Measurements from ENCODE around the gene CPD. TPM values are rescaled to one million over a fixed set of nuclear protein-coding genes. Genes with fewer than 3 reads are reported as not detected.

Gene CPD
- total RNA-seq, 2 experiments from 2014 or later: 19.9 to 20.6 TPM

DNA sequence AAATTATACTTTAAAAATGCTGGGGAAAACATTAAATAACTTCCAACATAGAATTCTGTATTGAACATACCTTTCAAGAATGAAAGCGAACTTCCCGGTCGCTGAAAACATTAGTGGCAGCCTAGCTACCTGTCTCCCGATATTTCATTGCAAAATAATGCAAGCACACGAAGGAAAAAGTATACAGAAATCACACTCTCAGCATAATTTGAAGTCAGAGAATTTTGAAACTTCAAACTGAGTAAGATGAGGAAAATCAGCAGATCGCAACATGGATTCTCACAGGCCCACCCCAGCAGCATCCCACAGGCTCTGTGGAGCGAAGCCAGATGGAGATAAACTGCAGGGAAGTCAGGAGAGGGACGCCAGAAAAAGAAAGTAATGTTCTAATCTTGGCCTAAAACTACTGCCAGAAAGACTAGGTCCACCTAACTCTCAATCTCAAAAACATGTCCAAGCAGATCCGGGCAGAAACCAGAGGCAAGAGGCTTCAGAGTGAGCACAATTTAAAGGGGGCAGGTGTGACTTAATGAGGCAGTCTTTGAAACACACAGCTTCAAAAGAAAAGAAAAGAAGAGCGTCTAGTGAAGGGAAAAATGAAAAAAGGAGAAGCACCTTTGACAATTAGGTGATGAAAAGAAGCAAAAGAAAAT, 93.6 kb downstream of the CPD start:
- CTCF ChIA-PET: no interaction called here
- Mint-ChIP-seq H3K9me3 (no peaks in the 10 kb centered on the region), H3K27ac (no peak overlapping the region), H3K4me3 (no peak overlapping the region), H3K4me1 (peaks cover 18% of the 10 kb centered on the region), H3K27me3 (peaks cover 2% of the 10 kb centered on the region), H3K36me3 (ENCODE audit: low read depth) (peaks cover 2% of the 10 kb centered on the region)
- DNase-seq: no peak
- POLR2A ChIA-PET: no interaction called here

GRCh38 chr17:30475206-30475605, 96.5 kb downstream of the CPD start:
- H3K27me3 Mint-ChIP-seq: peaks cover 2% of the 10 kb centered on the region
- H3K4me3 Mint-ChIP-seq: no peak overlapping the region
- ChIA-PET POLR2A (no interaction called here), CTCF (no interaction called here)
- H3K4me1 Mint-ChIP-seq: peaks cover 34% of the 10 kb centered on the region
- H3K36me3 Mint-ChIP-seq (ENCODE audit: low read depth): peaks cover 7% of the 10 kb centered on the region
- no peaks in the 10 kb centered on the region for H3K9me3 Mint-ChIP-seq
- no peak overlapping the region for H3K27ac Mint-ChIP-seq
- no peak for DNase-seq

DNA sequence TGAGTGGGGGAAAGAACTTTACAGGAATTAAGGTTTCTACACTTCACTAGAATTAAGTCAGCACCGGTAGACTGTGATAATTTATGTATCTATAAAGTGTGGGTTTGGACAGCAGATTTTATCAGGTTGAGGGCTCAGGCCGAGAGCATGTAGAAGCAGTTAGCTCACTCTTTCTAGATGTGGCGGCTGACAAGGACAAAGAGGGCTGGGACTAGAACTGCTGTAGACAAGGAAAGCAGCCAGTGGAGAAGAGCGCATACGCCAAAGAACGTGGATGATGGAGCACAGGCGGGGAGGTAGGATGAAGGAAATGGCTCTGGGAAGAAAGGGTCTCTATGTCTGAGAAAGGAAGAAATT, 98.0 kb downstream of the CPD start:
- ChIA-PET CTCF (interaction anchor here (0.6 to 1.7 kb wide), 24 partner anchors 9 to 391 kb away, joined by 3 to 8 read pairs (median 4); no protein-coding TSS in a partner anchor), POLR2A (no interaction called here)
- H3K4me1 Mint-ChIP-seq: peaks cover 37% of the 10 kb centered on the region
- H3K36me3 Mint-ChIP-seq (ENCODE audit: low read depth): peaks cover 10% of the 10 kb centered on the region
- H3K4me3 Mint-ChIP-seq: peak overlapping the region; percentile 90
- no peaks in the 10 kb centered on the region for H3K9me3 Mint-ChIP-seq
- peak; percentile 14 for DNase-seq
- H3K27ac Mint-ChIP-seq: peak overlapping the region; percentile 97
- peaks cover 2% of the 10 kb centered on the region for H3K27me3 Mint-ChIP-seq

- CTCF ChIA-PET: interaction anchor here (0.6 to 1.7 kb wide), 25 partner anchors 8 to 391 kb away, joined by 3 to 8 read pairs (median 4); no protein-coding TSS in a partner anchor
Measured at GRCh38 chr17:30477083-30477773, 98.5 kb downstream of the CPD start, which contains the start of gene GOSR1. Gene GOSR1 (plus strand): TSS chr17:30477408. CDS start chr17:30477434, 26 bp downstream.

GRCh38 chr17:30477774-30478115, 99.0 kb downstream of the CPD start:
- CTCF ChIA-PET: interaction anchor here (0.6 to 1.7 kb wide), 7 partner anchors 8 to 242 kb away, joined by 3 to 8 read pairs (median 4); no protein-coding TSS in a partner anchor
- no peak for DNase-seq

More at GRCh38 chr17:30477083-30477773, 98.5 kb downstream of the CPD start, which contains the start of gene GOSR1:
- no peaks in the 10 kb centered on the region for H3K9me3 Mint-ChIP-seq
- DNase-seq: peak; percentile 95
- POLR2A ChIA-PET: no interaction called here
- peaks cover 10% of the 10 kb centered on the region for H3K36me3 Mint-ChIP-seq (ENCODE audit: low read depth)
- peak within 1 kb of the TSS; percentile 90 for H3K4me3 Mint-ChIP-seq
- peak within 1 kb of the TSS; percentile 97 for H3K27ac Mint-ChIP-seq
- peaks cover 37% of the 10 kb centered on the region for H3K4me1 Mint-ChIP-seq
- H3K27me3 Mint-ChIP-seq: peaks cover 2% of the 10 kb centered on the region

GRCh38 chr17:30482555-30482954, 103.8 kb downstream of the CPD start:
- ChIA-PET CTCF (interaction anchor here (0.6 kb wide), 1 partner anchor 12 kb away, joined by 5 read pairs; no protein-coding TSS in a partner anchor), POLR2A (no interaction called here)
- H3K9me3 Mint-ChIP-seq: no peaks in the 10 kb centered on the region
- no peak for DNase-seq
- peaks cover 41% of the 10 kb centered on the region for H3K36me3 Mint-ChIP-seq (ENCODE audit: low read depth)
- no peak overlapping the region for H3K4me3 Mint-ChIP-seq
- H3K27me3 Mint-ChIP-seq: no peaks in the 10 kb centered on the region
- H3K27ac Mint-ChIP-seq: no peak overlapping the region
- H3K4me1 Mint-ChIP-seq: peaks cover 19% of the 10 kb centered on the region

More at GRCh38 chr17:30477774-30478115, 99.0 kb downstream of the CPD start:
- peaks cover 12% of the 10 kb centered on the region for H3K36me3 Mint-ChIP-seq (ENCODE audit: low read depth)
- H3K27me3 Mint-ChIP-seq: peaks cover 2% of the 10 kb centered on the region
- peak overlapping the region; percentile 97 for H3K27ac Mint-ChIP-seq
- peaks cover 37% of the 10 kb centered on the region for H3K4me1 Mint-ChIP-seq
- POLR2A ChIA-PET: no interaction called here
- H3K4me3 Mint-ChIP-seq: peak overlapping the region; percentile 90
- H3K9me3 Mint-ChIP-seq: no peaks in the 10 kb centered on the region

DNA sequence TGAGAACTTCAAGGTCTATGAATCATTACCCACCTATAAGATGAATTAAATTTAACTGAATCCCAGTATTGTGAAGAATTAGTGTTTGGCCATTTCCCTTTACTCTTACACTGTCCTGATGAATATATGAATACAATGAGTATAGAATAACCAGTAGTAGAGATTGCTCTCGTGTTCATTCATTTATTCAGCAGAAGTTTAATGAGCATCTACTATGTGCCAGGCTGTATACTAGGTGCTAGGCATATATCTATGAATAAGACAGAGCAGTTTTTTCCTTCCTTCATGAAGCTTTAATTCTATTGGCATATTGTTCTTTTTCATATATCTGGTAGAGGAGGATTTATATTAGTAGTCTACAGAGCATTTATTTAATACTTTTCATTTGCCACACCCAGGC, 104.4 kb downstream of the CPD start:
- no peak for DNase-seq
- Mint-ChIP-seq H3K4me1 (peaks cover 13% of the 10 kb centered on the region), H3K9me3 (no peaks in the 10 kb centered on the region), H3K36me3 (ENCODE audit: low read depth) (peaks cover 40% of the 10 kb centered on the region), H3K4me3 (no peak overlapping the region), H3K27ac (no peak overlapping the region), H3K27me3 (no peaks in the 10 kb centered on the region)
- ChIA-PET POLR2A (no interaction called here), CTCF (no interaction called here)

- H3K36me3 Mint-ChIP-seq (ENCODE audit: low read depth): peaks cover 63% of the 10 kb centered on the region
- no peak for DNase-seq
Measured at GRCh38 chr17:30493780-30494179, 115.1 kb downstream of the CPD start.

GRCh38 chr17:30495586-30495985, 116.9 kb downstream of the CPD start:
- peaks cover 10% of the 10 kb centered on the region for H3K4me1 Mint-ChIP-seq
- H3K9me3 Mint-ChIP-seq: no peaks in the 10 kb centered on the region
- POLR2A ChIA-PET: no interaction called here
- no peaks in the 10 kb centered on the region for H3K27me3 Mint-ChIP-seq
- H3K27ac Mint-ChIP-seq: no peak overlapping the region
- CTCF ChIA-PET: interaction anchor here (1.2 kb wide), 1 partner anchor 19 kb away, joined by 3 read pairs; the partner anchor contains the start of gene GOSR1
- H3K36me3 Mint-ChIP-seq (ENCODE audit: low read depth): peaks cover 62% of the 10 kb centered on the region
- H3K4me3 Mint-ChIP-seq: no peak overlapping the region
- DNase-seq: no peak

More at GRCh38 chr17:30493780-30494179, 115.1 kb downstream of the CPD start:
- H3K27ac Mint-ChIP-seq: no peak overlapping the region
- ChIA-PET CTCF (interaction anchor here (0.7 kb wide), 2 partner anchors 9 to 349 kb away, joined by 3 read pairs; no protein-coding TSS in a partner anchor), POLR2A (no interaction called here)
- H3K27me3 Mint-ChIP-seq: no peaks in the 10 kb centered on the region
- H3K9me3 Mint-ChIP-seq: no peaks in the 10 kb centered on the region
- H3K4me3 Mint-ChIP-seq: no peak overlapping the region
- no peaks in the 10 kb centered on the region for H3K4me1 Mint-ChIP-seq

DNA sequence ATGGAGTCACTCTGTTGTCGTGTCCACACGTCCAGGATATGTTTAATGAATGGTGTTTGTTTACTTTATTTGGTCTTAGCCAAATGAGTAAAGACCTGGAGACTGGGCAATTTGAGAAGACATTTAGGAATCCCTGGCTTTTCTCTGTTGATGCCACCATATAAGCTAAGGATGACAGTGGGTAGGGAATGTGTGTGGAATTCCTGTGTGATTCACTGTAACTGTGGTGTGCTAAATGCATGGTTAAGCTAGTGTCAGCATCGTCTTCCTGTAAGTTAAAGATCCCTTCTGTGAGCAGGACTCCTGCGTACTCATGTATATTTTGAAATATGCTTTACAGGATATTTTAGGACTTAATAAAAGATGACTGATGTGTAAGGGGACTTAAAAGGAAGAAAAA, 124.8 kb downstream of the CPD start:
- ChIA-PET CTCF (interaction anchor here (0.7 kb wide), 1 partner anchor 206 kb away, joined by 3 read pairs; no protein-coding TSS in a partner anchor), POLR2A (no interaction called here)
- H3K4me3 Mint-ChIP-seq: no peak overlapping the region
- H3K27ac Mint-ChIP-seq: no peak overlapping the region
- H3K9me3 Mint-ChIP-seq: no peaks in the 10 kb centered on the region
- no peaks in the 10 kb centered on the region for H3K27me3 Mint-ChIP-seq
- H3K4me1 Mint-ChIP-seq: peaks cover 34% of the 10 kb centered on the region
- DNase-seq: no peak
- H3K36me3 Mint-ChIP-seq (ENCODE audit: low read depth): peaks cover 46% of the 10 kb centered on the region

DNA sequence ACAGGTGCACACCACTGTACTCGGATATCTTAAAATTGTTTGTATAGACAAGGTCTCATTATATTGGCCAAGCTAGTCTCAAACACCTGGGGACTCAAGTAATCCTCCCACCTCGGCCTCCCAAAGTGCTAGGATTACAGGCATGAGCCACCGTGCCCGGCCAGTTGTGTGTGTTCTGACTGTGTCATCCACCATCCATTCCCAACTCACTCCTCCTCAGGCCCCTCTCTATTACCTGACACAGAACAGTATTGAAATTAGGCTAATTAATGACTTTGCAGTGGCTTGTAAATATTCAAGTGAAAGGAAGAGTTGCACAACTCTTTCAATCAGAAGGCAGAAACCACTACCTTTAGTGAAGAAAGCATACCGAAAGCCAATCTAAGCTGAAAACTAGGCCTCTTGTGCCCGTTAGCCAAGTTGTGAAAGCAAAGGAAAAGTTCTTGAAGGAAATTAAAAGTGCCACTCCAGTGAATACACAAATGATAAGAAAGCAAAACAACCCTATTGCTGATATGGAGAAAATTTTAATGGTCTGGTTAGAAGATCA, 127.2 kb downstream of the CPD start:
- CTCF ChIA-PET: interaction anchor here (1.5 kb wide), 1 partner anchor 29 kb away, joined by 4 read pairs; the partner anchor contains the start of gene GOSR1
- H3K27ac Mint-ChIP-seq: peak overlapping the region; percentile 22
- H3K9me3 Mint-ChIP-seq: no peaks in the 10 kb centered on the region
- POLR2A ChIA-PET: no interaction called here
- H3K4me3 Mint-ChIP-seq: no peak overlapping the region
- no peaks in the 10 kb centered on the region for H3K27me3 Mint-ChIP-seq
- DNase-seq: no peak
- H3K36me3 Mint-ChIP-seq (ENCODE audit: low read depth): peaks cover 34% of the 10 kb centered on the region
- H3K4me1 Mint-ChIP-seq: peaks cover 23% of the 10 kb centered on the region

DNA sequence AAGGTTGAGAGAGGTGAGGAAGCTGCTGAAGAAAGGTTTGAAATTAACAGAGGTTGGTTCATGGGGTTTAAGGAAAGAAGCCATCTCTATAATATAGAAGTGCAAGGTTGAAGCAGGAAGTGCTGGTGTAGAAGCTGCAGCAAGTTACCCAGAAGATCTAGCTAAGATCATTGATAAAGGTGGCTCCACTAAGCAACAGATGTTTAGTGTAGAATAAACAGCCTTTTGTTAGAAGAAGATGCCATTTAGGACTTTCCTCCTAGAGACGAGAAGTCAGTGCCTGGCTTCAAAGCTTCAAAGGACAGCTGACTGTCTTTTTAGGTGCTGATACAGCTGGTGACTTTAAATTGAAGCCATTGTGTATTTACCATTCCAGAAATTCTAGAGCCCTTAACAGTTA, 127.8 kb downstream of the CPD start:
- peak overlapping the region; percentile 22 for H3K27ac Mint-ChIP-seq
- no peak for DNase-seq
- POLR2A ChIA-PET: no interaction called here

DNA sequence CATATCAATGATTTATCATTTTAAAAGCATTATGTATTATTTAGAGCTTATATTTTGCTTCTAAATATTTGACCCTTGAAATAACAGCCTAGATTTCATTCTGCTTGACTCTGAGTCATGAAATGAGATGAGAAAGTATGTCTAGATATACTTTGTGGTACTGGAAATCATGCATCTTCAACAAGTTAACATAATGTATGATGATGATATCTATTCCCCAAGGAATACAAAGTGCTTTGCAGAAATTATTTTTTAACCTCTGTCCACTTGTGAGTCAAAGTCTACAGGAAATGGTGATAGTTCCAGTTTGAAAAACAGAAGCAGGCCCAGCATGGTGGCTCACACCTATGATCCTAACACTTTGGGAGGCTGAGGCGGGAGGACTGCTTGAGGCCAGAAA, 134.6 kb downstream of the CPD start:
- ChIA-PET POLR2A (no interaction called here), CTCF (no interaction called here)
- no peak overlapping the region for H3K4me3 Mint-ChIP-seq
- no peak for DNase-seq
- peaks cover 17% of the 10 kb centered on the region for H3K36me3 Mint-ChIP-seq (ENCODE audit: low read depth)
- H3K4me1 Mint-ChIP-seq: no peaks in the 10 kb centered on the region
- H3K9me3 Mint-ChIP-seq: no peaks in the 10 kb centered on the region
- no peak overlapping the region for H3K27ac Mint-ChIP-seq
- H3K27me3 Mint-ChIP-seq: no peaks in the 10 kb centered on the region

More for the DNA sequence above, 127.8 kb downstream of the CPD start:
- peaks cover 23% of the 10 kb centered on the region for H3K4me1 Mint-ChIP-seq
- no peaks in the 10 kb centered on the region for H3K9me3 Mint-ChIP-seq
- no peak overlapping the region for H3K4me3 Mint-ChIP-seq
- no peaks in the 10 kb centered on the region for H3K27me3 Mint-ChIP-seq
- peaks cover 30% of the 10 kb centered on the region for H3K36me3 Mint-ChIP-seq (ENCODE audit: low read depth)
- CTCF ChIA-PET: interaction anchor here (1.5 kb wide), 1 partner anchor 29 kb away, joined by 4 read pairs; the partner anchor contains the start of gene GOSR1
